Metanephros (tissue), 1 donor: ENCODE results near the gene POC1A. TPM values are rescaled to one million over a fixed set of nuclear protein-coding genes. Genes with fewer than 3 reads are reported as not detected.

Experiments used
- total RNA-seq: library from RNA; depleted of rRNA; stranded (reverse); fragments of >200 nt; gene quantifications from one replicate; pipeline ENCODE4 v1.2.3, GENCODE V29; 2014

Gene POC1A
- 7.1 TPM for total RNA-seq

DNA sequence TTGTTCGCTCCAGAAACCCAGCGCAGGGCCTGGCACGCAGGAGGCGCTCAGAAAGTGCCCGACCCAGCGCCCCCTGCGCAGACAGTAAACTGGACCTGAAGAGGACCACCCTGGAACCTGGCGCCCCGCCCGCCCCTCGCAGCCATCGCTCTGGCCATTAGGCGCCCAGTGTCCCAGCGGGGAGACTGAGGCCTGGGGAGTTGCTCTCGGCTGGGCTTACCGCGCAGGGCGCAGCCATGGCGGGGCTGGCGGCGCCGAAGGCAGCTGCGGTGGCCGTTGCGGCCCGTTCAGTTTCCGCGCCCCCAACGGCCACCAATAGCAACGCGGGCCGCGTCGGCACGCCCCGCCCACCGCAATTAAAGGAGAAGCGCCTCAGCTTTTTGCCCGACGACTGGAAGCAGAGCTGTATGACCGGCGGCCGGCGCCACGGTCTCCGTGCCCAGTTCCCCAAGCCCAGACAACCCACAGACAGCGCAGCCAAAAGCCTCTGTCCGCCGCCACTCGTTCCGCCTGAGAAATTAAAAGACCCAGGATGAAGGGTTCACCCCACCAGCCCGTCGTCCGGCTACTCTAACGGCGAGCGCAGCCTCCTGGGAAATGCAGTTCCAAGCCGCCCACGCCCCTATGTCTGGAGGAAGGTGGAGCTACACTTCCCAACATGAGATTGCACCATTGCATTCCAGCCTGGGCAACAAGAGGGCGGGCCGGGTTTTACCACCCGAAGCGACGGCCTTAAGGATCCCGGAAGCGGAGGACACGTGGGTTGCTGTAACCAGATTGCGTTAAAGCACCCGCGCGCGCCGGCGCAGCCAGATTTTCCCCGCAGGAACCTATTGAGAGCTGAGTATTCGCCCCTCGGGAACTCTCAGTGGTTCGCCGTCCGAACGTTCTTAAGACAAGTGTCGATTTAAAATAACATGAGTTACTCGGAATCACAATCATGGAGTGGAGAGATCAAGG lies at the start of gene POC1A:
Gene POC1A, minus strand, starts transcription at position 289 of the 960 bp plus-strand sequence. Its CDS starts 51 bp downstream, at position 238.

GRCh38 chr3:52197842-52198625 lies 43.8 kb upstream of the POC1A start, which contains the start of gene ALAS1:
ALAS1 (plus strand) TSS chr3:52198160; CDS start chr3:52199242, 1,082 bp downstream.

GRCh38 chr3:52056521-52056967 lies 97.7 kb downstream of the POC1A start, which contains the start of gene DUSP7:
DUSP7 (minus strand) TSS chr3:52056571; CDS start chr3:52056366, 205 bp downstream.

Other genes with a start within 250 kb of the POC1A start
- gene RRP9, start 212.5 kb downstream of the POC1A start, total RNA-seq = 14.7 TPM
- gene PARP3, start 212.1 kb downstream of the POC1A start, total RNA-seq = 20.0 TPM
- 0.06 TPM for gene GPR62, start 199.0 kb downstream of the POC1A start, total RNA-seq
- 46.2 TPM for gene PCBP4, start 187.0 kb downstream of the POC1A start, total RNA-seq
- gene ABHD14B, start 180.4 kb downstream of the POC1A start, total RNA-seq = 54.7 TPM
- gene ABHD14A, start 179.4 kb downstream of the POC1A start, total RNA-seq = 17.0 TPM
- 47.4 TPM for gene ACY1, start 170.9 kb downstream of the POC1A start, total RNA-seq
- gene RPL29, start 158.5 kb downstream of the POC1A start, total RNA-seq = 787 TPM
- 12.1 TPM for gene DUSP7, start 97.9 kb downstream of the POC1A start, total RNA-seq
- gene ALAS1, start 43.7 kb upstream of the POC1A start, total RNA-seq = 41.9 TPM
- gene TLR9, start 71.2 kb upstream of the POC1A start, total RNA-seq = not detected
- gene TWF2, start 84.7 kb upstream of the POC1A start, total RNA-seq = 36.0 TPM
- gene PPM1M, start 91.3 kb upstream of the POC1A start, total RNA-seq = 15.0 TPM
- 74.4 TPM for gene WDR82, start 124.2 kb upstream of the POC1A start, total RNA-seq
- 22.8 TPM for gene GLYCTK, start 133.4 kb upstream of the POC1A start, total RNA-seq
- 13.1 TPM for gene DNAH1, start 161.9 kb upstream of the POC1A start, total RNA-seq